HG03139 (cell line): Measurements from ENCODE around the gene BAZ1B.
A peak's percentile ranks its signal among the peaks of the same experiment; 100 is the strongest.
"Not testable (repeated sequence)": the region's sequence is repeated elsewhere in the genome, so short reads cannot be mapped to it uniquely, and the experiment has no call there.

ENCODE experiments used
- ATAC-seq: cut with Tn5 transposase; IDR thresholded peaks from one replicate; pipeline ENCODE4 v1.9.1; 2021; ENCODE audit not compliant: unreplicated experiment

Gene BAZ1B

GRCh38 chr7:73544678-73545077 lies 22.6 kb upstream of the BAZ1B start:
- no peak for ATAC-seq

GRCh38 chr7:73541722-73542121 lies 19.6 kb upstream of the BAZ1B start:
- no peak for ATAC-seq

- ATAC-seq: no peak
Measured at GRCh38 chr7:73539709-73540108, 17.6 kb upstream of the BAZ1B start.

- not testable (repeated sequence) for ATAC-seq
Measured at GRCh38 chr7:73538510-73538909, 16.4 kb upstream of the BAZ1B start.

GRCh38 chr7:73537051-73537450 lies 15.0 kb upstream of the BAZ1B start:
- ATAC-seq: no peak

GRCh38 chr7:73536479-73536878 lies 14.4 kb upstream of the BAZ1B start:
- ATAC-seq: no peak

GRCh38 chr7:73535918-73536317 lies 13.8 kb upstream of the BAZ1B start:
- not testable (repeated sequence) for ATAC-seq

- ATAC-seq: no peak
Measured at GRCh38 chr7:73533742-73534141, 11.6 kb upstream of the BAZ1B start.

GRCh38 chr7:73532224-73532623 lies 10.1 kb upstream of the BAZ1B start:
- ATAC-seq: no peak

GRCh38 chr7:73530800-73531199 lies 8.7 kb upstream of the BAZ1B start:
- ATAC-seq: no peak

- ATAC-seq: no peak
Measured at GRCh38 chr7:73526896-73527821, 5.1 kb upstream of the BAZ1B start.

GRCh38 chr7:73526158-73526494 lies 4.0 kb upstream of the BAZ1B start:
- ATAC-seq: not testable (repeated sequence)

GRCh38 chr7:73521636-73522104 lies 423 bp downstream of the BAZ1B start:
- ATAC-seq: peak; percentile 39

- no peak for ATAC-seq
Measured at GRCh38 chr7:73520673-73521635, 1.1 kb downstream of the BAZ1B start.

- no peak for ATAC-seq
Measured at GRCh38 chr7:73519867-73520672, 2.0 kb downstream of the BAZ1B start.

- ATAC-seq: no peak
Measured at GRCh38 chr7:73518470-73518869, 3.6 kb downstream of the BAZ1B start.

GRCh38 chr7:73517241-73517995 lies 4.7 kb downstream of the BAZ1B start:
- ATAC-seq: no peak

- ATAC-seq: no peak
Measured at GRCh38 chr7:73515178-73515577, 6.9 kb downstream of the BAZ1B start.

- ATAC-seq: no peak
Measured at GRCh38 chr7:73512018-73512780, 9.9 kb downstream of the BAZ1B start.
